K562 (cell line): ENCODE data around the gene EP300. TPM values are rescaled to one million over a fixed set of nuclear protein-coding genes. Genes with fewer than 3 reads are reported as not detected.
A peak's percentile ranks its signal among the peaks of the same experiment; 100 is the strongest.

Experiments used
- CCAR2 ChIP-seq: fragments of 200-400 bp; formaldehyde crosslinking; IDR thresholded peaks from 2 replicates; pipeline ENCODE4 v1.6.1; 2017; ENCODE audit warnings: mild to moderate bottlenecking, low read depth, low read length
- ETV1 ChIP-seq: fragments of 450-650 bp; conservative IDR thresholded peaks from 2 replicates; pipeline ENCODE4 v1.6.1; 2016; ENCODE audit warnings: missing genetic modification characterization, control low read depth, low read depth, missing compliant biosample characterization
- GTF2E2 ChIP-seq: fragments of 200-800 bp; sonication (Bioruptor generic); IDR thresholded peaks from 2 replicates; pipeline ENCODE4 v1.6.1; 2016; ENCODE audit warnings: missing genetic modification characterization, missing compliant biosample characterization
- MAZ ChIP-seq, 2 experiments: fragments of 450-650 bp in 1 of 2; sonication (generic) in 1 of 2; formaldehyde crosslinking; IDR thresholded peaks in 1 of 2; conservative IDR thresholded peaks in 1 of 2; 2 replicates each; pipeline versions ENCODE4 v1.4.0 to v1.5.0; 2020; ENCODE audit warnings: mild to moderate bottlenecking in 1 of 2, missing genetic modification reagents in 1 of 2
- MYNN ChIP-seq, 2 experiments: sonication (generic); formaldehyde crosslinking in 1 of 2; IDR thresholded peaks; 2 replicates each; pipeline versions ENCODE4 v1.5.0 to v1.6.1; 2016 to 2020; ENCODE audit warnings: antibody characterized with exemption in 1 of 2, missing genetic modification reagents in 1 of 2
- RHOXF2B ChIP-seq: fragments of 250-450 bp; sonication (Bioruptor Pico); conservative IDR thresholded peaks from 2 replicates; pipeline ENCODE4 v1.5.1; 2021
- SRSF3 ChIP-seq: fragments of 200-400 bp; formaldehyde crosslinking; IDR thresholded peaks from 2 replicates; pipeline ENCODE4 v1.6.1; 2016; ENCODE audit warnings: mild to moderate bottlenecking, low read length, moderate library complexity; ENCODE audit not compliant: insufficient read depth
- YBX1 ChIP-seq: fragments of 450-650 bp; IDR thresholded peaks from 2 replicates; pipeline ENCODE4 v1.7.1; 2016; ENCODE audit warnings: mild to moderate bottlenecking
- ZNF212 ChIP-seq: fragments of 450-650 bp; formaldehyde crosslinking; IDR thresholded peaks from 2 replicates; pipeline ENCODE4 v1.4.0; 2020; ENCODE audit warnings: mild to moderate bottlenecking
- ZNF354B ChIP-seq: fragments of 250-450 bp; sonication (Bioruptor Pico); IDR thresholded peaks from 2 replicates; pipeline ENCODE4 v1.4.0; 2020
- ZSCAN32 ChIP-seq: fragments of 450-650 bp; formaldehyde crosslinking; IDR thresholded peaks from 2 replicates; pipeline ENCODE4 v1.4.0; 2020; ENCODE audit warnings: mild to moderate bottlenecking, moderate library complexity
- polyA plus RNA-seq, 8 experiments: library from polyadenylated mRNA; depleted of rRNA in 4 of 8; stranded (reverse) in 5 of 8; unstranded in 3 of 8; fragments of >200 nt; fragmentation: Nextera tagmentation in 2 of 8; fragmentation: Illumina TruSeq in 1 of 8; extraction: Ambion mirVana in 2 of 8; extraction: Trizol in 1 of 8; gene quantifications; 2 replicates each; pipeline versions ENCODE4 v1.2.1 to v1.2.3, GENCODE V29; 2011 to 2014; ENCODE audit warnings: inconsistent platforms in 1 of 8, missing spikeins in 1 of 8
- total RNA-seq, 7 experiments: library from RNA; depleted of rRNA in 6 of 7; stranded (reverse); fragments of >200 nt in 6 of 7; fragmentation: Illumina TruSeq in 2 of 7; extraction: Trizol in 2 of 7; gene quantifications; 2 replicates each; pipeline versions ENCODE4 v1.2.1 to v1.2.3, GENCODE V29; 2011 to 2021; ENCODE audit warnings: low replicate concordance in 1 of 7
- TF ChIP-seq, protein P1 (sequence below), 2 experiments: fragments of 450-650 bp in 1 of 2; IDR thresholded peaks; 2 replicates each; pipeline ENCODE4 v1.6.1; 2011 to 2017; ENCODE audit warnings: low read depth in 2 of 2, antibody characterized with exemption in 1 of 2, borderline replicate concordance in 1 of 2, low read length in 1 of 2, mild to moderate bottlenecking in 1 of 2, mixed read lengths in 1 of 2; ENCODE audit not compliant: control insufficient read depth in 1 of 2
- TF ChIP-seq, protein P2 (sequence below): fragments of 450-650 bp; formaldehyde crosslinking; IDR thresholded peaks from 2 replicates; pipeline ENCODE4 v1.4.0; 2022; ENCODE audit warnings: mild to moderate bottlenecking, moderate library complexity
- TF ChIP-seq, protein P3 (sequence below): fragments of 250-450 bp; sonication (Bioruptor Pico); IDR thresholded peaks from 2 replicates; pipeline ENCODE4 v1.5.0; 2021; ENCODE audit warnings: mild to moderate bottlenecking, moderate library complexity
- TF ChIP-seq, protein P4 (sequence below): fragments of 450-650 bp; IDR thresholded peaks from 2 replicates; pipeline ENCODE4 v1.6.1; 2017; ENCODE audit warnings: antibody characterized with exemption
- TF ChIP-seq, protein P5 (sequence below), 2 experiments: fragments of 450-650 bp; conservative IDR thresholded peaks; 2 replicates each; pipeline ENCODE4 v1.6.1; 2017; ENCODE audit warnings: mild to moderate bottlenecking in 2 of 2, moderate library complexity in 2 of 2

EP300 gene
- total and polyA plus RNA-seq, 9 of the 15 experiments (the other 6 are each of a cell fraction or from before 2014, with no cell fraction given), result 2.2 to 28.6 (median 10.9) TPM

DNA sequence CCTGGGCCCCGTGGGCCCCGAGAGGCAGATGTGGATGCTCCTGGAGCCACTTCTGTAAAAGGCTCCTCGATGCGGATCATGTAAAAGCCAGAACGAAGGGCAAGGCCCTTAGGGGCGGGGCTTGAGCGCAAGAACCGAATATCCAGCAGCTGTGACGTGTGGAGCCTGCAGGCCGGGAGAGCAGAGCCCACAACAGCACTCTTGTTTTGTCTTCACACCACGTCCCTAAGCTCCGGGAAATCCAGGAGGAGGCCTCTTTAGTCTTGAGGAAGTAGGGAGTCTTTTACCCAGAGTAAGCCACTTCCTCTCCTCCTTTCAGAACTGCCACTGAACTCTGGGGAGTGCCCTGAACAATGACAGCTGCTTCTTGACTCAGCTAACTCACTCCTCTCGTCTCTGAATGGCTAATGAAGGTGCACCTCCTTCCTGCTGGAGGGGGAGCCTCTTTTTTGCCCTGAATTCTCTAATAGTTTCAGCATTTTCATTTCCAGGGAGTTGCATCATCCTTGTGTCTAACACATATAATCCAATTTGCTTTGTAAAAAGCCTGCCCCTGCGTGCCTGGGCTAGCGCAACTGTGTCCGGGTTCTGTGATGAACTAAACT is 125.3 kb downstream of the EP300 start (continued):
- TF ChIP-seq, protein P1, sequence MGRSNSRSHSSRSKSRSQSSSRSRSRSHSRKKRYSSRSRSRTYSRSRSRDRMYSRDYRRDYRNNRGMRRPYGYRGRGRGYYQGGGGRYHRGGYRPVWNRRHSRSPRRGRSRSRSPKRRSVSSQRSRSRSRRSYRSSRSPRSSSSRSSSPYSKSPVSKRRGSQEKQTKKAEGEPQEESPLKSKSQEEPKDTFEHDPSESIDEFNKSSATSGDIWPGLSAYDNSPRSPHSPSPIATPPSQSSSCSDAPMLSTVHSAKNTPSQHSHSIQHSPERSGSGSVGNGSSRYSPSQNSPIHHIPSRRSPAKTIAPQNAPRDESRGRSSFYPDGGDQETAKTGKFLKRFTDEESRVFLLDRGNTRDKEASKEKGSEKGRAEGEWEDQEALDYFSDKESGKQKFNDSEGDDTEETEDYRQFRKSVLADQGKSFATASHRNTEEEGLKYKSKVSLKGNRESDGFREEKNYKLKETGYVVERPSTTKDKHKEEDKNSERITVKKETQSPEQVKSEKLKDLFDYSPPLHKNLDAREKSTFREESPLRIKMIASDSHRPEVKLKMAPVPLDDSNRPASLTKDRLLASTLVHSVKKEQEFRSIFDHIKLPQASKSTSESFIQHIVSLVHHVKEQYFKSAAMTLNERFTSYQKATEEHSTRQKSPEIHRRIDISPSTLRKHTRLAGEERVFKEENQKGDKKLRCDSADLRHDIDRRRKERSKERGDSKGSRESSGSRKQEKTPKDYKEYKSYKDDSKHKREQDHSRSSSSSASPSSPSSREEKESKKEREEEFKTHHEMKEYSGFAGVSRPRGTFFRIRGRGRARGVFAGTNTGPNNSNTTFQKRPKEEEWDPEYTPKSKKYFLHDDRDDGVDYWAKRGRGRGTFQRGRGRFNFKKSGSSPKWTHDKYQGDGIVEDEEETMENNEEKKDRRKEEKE (IDR thresholded peaks at IDR 0.05; ENCODE audit: borderline replicate concordance in 1 of 2, control insufficient read depth in 1 of 2, low read depth in 2 of 2, low read length in 1 of 2), result no peak
- TF ChIP-seq ZNF212 (CRISPR knock-in tag), result no peak
- TF ChIP-seq, protein P2, sequence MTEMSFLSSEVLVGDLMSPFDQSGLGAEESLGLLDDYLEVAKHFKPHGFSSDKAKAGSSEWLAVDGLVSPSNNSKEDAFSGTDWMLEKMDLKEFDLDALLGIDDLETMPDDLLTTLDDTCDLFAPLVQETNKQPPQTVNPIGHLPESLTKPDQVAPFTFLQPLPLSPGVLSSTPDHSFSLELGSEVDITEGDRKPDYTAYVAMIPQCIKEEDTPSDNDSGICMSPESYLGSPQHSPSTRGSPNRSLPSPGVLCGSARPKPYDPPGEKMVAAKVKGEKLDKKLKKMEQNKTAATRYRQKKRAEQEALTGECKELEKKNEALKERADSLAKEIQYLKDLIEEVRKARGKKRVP (CRISPR knock-in tag), result peak; percentile 89
- TF ChIP-seq ETV1, result 0 out of 2 replicates have a peak, but pooled peaks have one; percentile 21
- no peak for TF ChIP-seq ZNF354B (CRISPR knock-in tag)
- no peak for TF ChIP-seq GTF2E2 (tag)
- no peak for TF ChIP-seq RHOXF2B (CRISPR knock-in tag)
- TF ChIP-seq YBX1, result no peak
- TF ChIP-seq ZSCAN32, result peak; percentile 40; the same call in 1 of the 2 replicates
- TF ChIP-seq CCAR2, result no peak
- no peak for TF ChIP-seq SRSF3
- TF ChIP-seq, protein P3, sequence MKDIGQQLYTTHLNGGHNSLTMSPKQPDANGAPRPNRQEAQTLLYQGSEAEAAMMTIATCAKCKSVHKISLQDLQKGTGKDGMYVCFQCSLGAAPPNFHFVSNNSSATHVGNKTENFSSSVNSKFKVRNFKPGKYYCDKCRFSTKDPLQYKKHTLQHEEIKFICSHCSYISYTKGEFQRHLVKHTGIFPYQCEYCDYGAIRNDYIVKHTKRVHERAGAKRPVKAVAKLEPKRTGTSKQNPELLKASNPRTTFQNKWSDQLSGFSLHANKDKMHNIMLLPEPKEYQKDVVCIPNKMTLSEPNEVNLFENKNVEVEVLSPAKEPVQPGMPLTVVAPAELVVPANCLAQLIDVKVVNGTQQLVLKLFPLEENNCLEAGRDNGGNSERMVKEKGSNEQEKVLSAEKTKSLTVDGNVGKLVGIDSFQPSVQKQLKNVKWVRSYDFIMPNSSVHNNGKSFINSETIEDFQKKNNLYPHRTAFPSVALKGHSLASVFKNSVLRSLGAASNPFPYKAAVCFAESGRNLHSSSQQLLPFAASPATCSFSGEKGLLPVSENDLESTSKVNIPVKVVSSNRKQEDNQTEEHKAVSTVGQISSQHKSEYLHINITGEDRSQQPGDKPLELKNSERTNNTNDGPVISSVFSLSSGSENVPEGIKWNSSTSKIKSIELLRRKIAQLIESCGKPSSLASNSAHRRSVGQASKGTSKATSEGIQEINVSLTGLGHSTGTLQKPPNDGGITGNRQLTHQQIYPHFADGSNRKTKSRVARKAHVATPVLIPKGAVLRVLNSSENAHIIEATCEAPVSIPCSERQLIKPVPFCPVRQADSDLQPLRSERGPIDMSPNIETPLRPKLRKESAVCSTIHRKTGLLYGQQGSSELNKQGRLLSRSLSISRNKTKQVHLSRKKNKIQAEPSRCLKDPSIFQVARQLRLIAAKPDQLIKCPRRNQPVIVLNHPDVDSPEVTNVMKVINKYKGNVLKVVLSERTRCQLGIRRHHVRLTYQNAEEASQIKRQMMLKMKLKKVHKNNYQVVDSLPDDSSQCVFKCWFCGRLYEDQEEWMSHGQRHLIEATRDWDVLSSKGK (CRISPR knock-in tag), result no peak
- TF ChIP-seq, protein P4, sequence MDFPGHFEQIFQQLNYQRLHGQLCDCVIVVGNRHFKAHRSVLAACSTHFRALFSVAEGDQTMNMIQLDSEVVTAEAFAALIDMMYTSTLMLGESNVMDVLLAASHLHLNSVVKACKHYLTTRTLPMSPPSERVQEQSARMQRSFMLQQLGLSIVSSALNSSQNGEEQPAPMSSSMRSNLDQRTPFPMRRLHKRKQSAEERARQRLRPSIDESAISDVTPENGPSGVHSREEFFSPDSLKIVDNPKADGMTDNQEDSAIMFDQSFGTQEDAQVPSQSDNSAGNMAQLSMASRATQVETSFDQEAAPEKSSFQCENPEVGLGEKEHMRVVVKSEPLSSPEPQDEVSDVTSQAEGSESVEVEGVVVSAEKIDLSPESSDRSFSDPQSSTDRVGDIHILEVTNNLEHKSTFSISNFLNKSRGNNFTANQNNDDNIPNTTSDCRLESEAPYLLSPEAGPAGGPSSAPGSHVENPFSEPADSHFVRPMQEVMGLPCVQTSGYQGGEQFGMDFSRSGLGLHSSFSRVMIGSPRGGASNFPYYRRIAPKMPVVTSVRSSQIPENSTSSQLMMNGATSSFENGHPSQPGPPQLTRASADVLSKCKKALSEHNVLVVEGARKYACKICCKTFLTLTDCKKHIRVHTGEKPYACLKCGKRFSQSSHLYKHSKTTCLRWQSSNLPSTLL, result no peak
- TF ChIP-seq MYNN (IDR thresholded peaks at IDR 0.05), result no peak
- TF ChIP-seq MYNN (CRISPR knock-in tag; IDR thresholded peaks at IDR 0.05), result no peak
- peak in 1 of 2 experiments; percentile 19; a peak in 1 of 4 replicates for TF ChIP-seq MAZ (CRISPR knock-in tag; conservative IDR thresholded peaks at IDR 0.05 in 1 of 2, IDR thresholded peaks at IDR 0.05 in 1 of 2)
- TF ChIP-seq, protein P5, sequence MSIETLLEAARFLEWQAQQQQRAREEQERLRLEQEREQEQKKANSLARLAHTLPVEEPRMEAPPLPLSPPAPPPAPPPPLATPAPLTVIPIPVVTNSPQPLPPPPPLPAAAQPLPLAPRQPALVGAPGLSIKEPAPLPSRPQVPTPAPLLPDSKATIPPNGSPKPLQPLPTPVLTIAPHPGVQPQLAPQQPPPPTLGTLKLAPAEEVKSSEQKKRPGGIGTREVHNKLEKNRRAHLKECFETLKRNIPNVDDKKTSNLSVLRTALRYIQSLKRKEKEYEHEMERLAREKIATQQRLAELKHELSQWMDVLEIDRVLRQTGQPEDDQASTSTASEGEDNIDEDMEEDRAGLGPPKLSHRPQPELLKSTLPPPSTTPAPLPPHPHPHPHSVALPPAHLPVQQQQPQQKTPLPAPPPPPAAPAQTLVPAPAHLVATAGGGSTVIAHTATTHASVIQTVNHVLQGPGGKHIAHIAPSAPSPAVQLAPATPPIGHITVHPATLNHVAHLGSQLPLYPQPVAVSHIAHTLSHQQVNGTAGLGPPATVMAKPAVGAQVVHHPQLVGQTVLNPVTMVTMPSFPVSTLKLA (conservative IDR thresholded peaks at IDR 0.05), result no peak
